Measurements from ENCODE around the gene SCFD2. TPM values are rescaled to one million over a fixed set of nuclear protein-coding genes. Genes with fewer than 3 reads are reported as not detected.

The SCFD2 gene
- polyA plus RNA-seq, 2 of the 4 experiments (the other 2 are of a cell fraction), result 7.6 to 10.8 TPM

GRCh38 chr4:52866734-52867133 lies 499.1 kb downstream of the SCFD2 start:
- H3K4me1 ChIP-seq, result no peaks in the 10 kb centered on the region
- CTCF ChIA-PET, result no interaction called here
- no peak overlapping the region for H3K4me2 ChIP-seq
- no peak overlapping the region for H3K4me3 ChIP-seq
- no peak for ATAC-seq
- DNase-seq (ENCODE audit: low read depth in 1 of 2, low spot score in 1 of 2), result no peak
- no peaks in the 10 kb centered on the region for H3K9me3 ChIP-seq
- POLR2A ChIA-PET, result no interaction called here
- TF ChIP-seq ZFP36 (IDR thresholded peaks at IDR 0.05; ENCODE audit: borderline replicate concordance, partially characterized antibody) (no peak), HOXA7 (CRISPR knock-in tag; IDR thresholded peaks at IDR 0.05) (no peak), FOXS1 (CRISPR knock-in tag; IDR thresholded peaks at IDR 0.05) (no peak)
- TF ChIP-seq, protein P1, sequence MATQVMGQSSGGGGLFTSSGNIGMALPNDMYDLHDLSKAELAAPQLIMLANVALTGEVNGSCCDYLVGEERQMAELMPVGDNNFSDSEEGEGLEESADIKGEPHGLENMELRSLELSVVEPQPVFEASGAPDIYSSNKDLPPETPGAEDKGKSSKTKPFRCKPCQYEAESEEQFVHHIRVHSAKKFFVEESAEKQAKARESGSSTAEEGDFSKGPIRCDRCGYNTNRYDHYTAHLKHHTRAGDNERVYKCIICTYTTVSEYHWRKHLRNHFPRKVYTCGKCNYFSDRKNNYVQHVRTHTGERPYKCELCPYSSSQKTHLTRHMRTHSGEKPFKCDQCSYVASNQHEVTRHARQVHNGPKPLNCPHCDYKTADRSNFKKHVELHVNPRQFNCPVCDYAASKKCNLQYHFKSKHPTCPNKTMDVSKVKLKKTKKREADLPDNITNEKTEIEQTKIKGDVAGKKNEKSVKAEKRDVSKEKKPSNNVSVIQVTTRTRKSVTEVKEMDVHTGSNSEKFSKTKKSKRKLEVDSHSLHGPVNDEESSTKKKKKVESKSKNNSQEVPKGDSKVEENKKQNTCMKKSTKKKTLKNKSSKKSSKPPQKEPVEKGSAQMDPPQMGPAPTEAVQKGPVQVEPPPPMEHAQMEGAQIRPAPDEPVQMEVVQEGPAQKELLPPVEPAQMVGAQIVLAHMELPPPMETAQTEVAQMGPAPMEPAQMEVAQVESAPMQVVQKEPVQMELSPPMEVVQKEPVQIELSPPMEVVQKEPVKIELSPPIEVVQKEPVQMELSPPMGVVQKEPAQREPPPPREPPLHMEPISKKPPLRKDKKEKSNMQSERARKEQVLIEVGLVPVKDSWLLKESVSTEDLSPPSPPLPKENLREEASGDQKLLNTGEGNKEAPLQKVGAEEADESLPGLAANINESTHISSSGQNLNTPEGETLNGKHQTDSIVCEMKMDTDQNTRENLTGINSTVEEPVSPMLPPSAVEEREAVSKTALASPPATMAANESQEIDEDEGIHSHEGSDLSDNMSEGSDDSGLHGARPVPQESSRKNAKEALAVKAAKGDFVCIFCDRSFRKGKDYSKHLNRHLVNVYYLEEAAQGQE (IDR thresholded peaks at IDR 0.05), result no peak
- no peak for FAIRE-seq
- 62% methylated on average over 4 of the region's 4 CpGs for WGBS (ENCODE audit: missing lambda C conversion rate)
- H3K27ac ChIP-seq, result no peak overlapping the region

DNA sequence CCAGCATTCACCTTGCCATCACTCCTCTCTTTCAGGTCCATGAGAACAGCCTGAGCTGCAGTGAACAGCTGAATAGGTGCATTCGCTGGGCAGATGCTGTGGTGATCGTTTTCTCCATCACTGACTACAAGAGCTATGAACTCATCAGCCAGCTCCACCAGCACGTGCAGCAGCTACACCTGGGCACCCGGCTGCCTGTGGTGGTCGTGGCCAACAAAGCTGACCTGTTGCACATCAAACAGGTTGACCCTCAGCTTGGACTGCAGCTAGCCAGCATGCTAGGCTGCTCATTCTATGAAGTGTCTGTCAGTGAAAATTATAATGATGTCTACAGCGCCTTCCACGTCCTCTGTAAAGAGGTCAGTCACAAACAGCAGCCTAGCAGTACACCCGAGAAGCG lies 500.6 kb downstream of the SCFD2 start:
- TF ChIP-seq FOXS1 (CRISPR knock-in tag; IDR thresholded peaks at IDR 0.05) (no peak), ELK1 (IDR thresholded peaks at IDR 0.05; ENCODE audit: low read depth, low read length) (no peak), MAFK (IDR thresholded peaks at IDR 0.05; ENCODE audit: partially characterized antibody) (no peak), HOXB5 (CRISPR knock-in tag; IDR thresholded peaks at IDR 0.05) (no peak), MAX (IDR thresholded peaks at IDR 0.05) (no peak), RCOR1 (IDR thresholded peaks at IDR 0.05; ENCODE audit: low read depth, low read length) (no peak), SREBF2 (IDR thresholded peaks at IDR 0.05) (no peak), NPAS2 (CRISPR knock-in tag; IDR thresholded peaks at IDR 0.05; ENCODE audit: borderline replicate concordance) (no peak), CHD2 (IDR thresholded peaks at IDR 0.05; ENCODE audit: low read length, partially characterized antibody) (no peak), NFE2L2 (conservative IDR thresholded peaks at IDR 0.05; ENCODE audit: low read length) (no peak)
- TF ChIP-seq, protein P2, sequence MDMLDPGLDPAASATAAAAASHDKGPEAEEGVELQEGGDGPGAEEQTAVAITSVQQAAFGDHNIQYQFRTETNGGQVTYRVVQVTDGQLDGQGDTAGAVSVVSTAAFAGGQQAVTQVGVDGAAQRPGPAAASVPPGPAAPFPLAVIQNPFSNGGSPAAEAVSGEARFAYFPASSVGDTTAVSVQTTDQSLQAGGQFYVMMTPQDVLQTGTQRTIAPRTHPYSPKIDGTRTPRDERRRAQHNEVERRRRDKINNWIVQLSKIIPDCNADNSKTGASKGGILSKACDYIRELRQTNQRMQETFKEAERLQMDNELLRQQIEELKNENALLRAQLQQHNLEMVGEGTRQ (IDR thresholded peaks at IDR 0.05), result no peak
- TF ChIP-seq, protein P1 (IDR thresholded peaks at IDR 0.05), result no peak
- no peak overlapping the region for H3K27ac ChIP-seq
- H3K4me2 ChIP-seq, result no peak overlapping the region
- H3K4me3 ChIP-seq, result no peak overlapping the region
- FAIRE-seq (no peak), DNase-seq (ENCODE audit: low read depth in 1 of 2, low spot score in 1 of 2) (no peak), ATAC-seq (no peak)
- POLR2A ChIA-PET, result no interaction called here
- CTCF ChIA-PET, result interaction anchor here (1.0 kb wide), 1 partner anchor 204 kb away, joined by 3 read pairs; no protein-coding TSS in a partner anchor
- H3K4me1 ChIP-seq, result no peaks in the 10 kb centered on the region
- no peaks in the 10 kb centered on the region for H3K9me3 ChIP-seq
- 67% methylated on average over 6 of the region's 9 CpGs for WGBS (ENCODE audit: missing lambda C conversion rate)
